HL-60 (cell line): ENCODE measurements around the gene TTC28.

ENCODE experiments used
- DNase-seq, 2 experiments: peaks; one replicate each; pipeline ENCODE4 v3.0.0-alpha.2; 2010 to 2020; ENCODE audit warnings: low read depth in 1 of 2, low spot score in 1 of 2
- H3K27ac ChIP-seq: fragments of 250-450 bp; sonication (Bioruptor Pico); replicated peaks from 2 replicates; pipeline ENCODE4 v1.5.1; 2020; ENCODE audit warnings: mild to moderate bottlenecking, moderate library complexity
- H3K27me3 ChIP-seq: fragments of 250-450 bp; sonication (Bioruptor Pico); 2 replicates; pipeline ENCODE4 v1.5.1; 2021; ENCODE audit warnings: mild to moderate bottlenecking, moderate library complexity; ENCODE audit not compliant: insufficient read depth, poor library complexity, severe bottlenecking
- H3K4me3 ChIP-seq: replicated peaks from 2 replicates; pipeline ENCODE4 v1.5.1; 2011; ENCODE audit warnings: mild to moderate bottlenecking, control low read depth, low read length; ENCODE audit not compliant: insufficient read depth
- GABPA ChIP-seq: IDR thresholded peaks from 2 replicates; pipeline ENCODE4 v1.6.1; 2012; ENCODE audit warnings: low read depth
- POLR2AphosphoS5 ChIP-seq: IDR thresholded peaks from 2 replicates; pipeline ENCODE4 v1.6.1; 2012; ENCODE audit warnings: low read depth
- REST ChIP-seq: IDR thresholded peaks from 2 replicates; pipeline ENCODE4 v1.6.1; 2012; ENCODE audit warnings: low read depth; ENCODE audit not compliant: insufficient replicate concordance
- SPI1 ChIP-seq: IDR thresholded peaks from 2 replicates; pipeline ENCODE4 v1.6.1; 2012; ENCODE audit warnings: low read depth, mild to moderate bottlenecking, borderline replicate concordance
- TF ChIP-seq, protein P1 (sequence below): IDR thresholded peaks from one replicate; pipeline ENCODE4 v1.5.1; 2011; ENCODE audit warnings: low read length, control low read depth, inconsistent platforms; ENCODE audit not compliant: insufficient read depth

Gene TTC28

GRCh38 chr22:28245579-28246224 is 433.9 kb downstream of the TTC28 start:
- peaks cover 7% of the 10 kb centered on the region for H3K27me3 ChIP-seq

DNA sequence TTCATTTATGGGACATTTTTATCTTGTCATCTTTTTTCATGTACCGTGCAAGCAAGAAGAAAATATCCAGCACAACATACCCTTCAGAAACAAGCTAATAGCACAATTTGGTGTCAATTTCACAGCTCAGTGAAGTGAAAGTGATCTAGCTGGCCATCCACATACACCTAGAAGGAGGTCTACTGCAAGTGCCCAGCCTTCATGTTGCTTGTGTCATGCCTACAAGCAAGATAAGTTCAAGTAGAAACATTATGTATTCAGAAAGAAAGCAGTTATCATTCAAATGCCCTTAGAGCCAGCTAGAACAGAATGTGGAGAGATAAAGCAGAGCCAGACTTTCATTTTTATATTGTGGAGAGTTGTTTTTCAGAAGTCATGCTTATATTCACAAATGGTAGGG is 434.9 kb downstream of the TTC28 start:
- no peak for TF ChIP-seq SPI1
- TF ChIP-seq POLR2AphosphoS5, result no peak
- H3K27ac ChIP-seq, result no peak overlapping the region
- peaks cover 7% of the 10 kb centered on the region for H3K27me3 ChIP-seq
- H3K4me3 ChIP-seq, result no peak overlapping the region
- DNase-seq, result no peak

More at GRCh38 chr22:28245579-28246224, 433.9 kb downstream of the TTC28 start:
- no peak overlapping the region for H3K27ac ChIP-seq
- no peak overlapping the region for H3K4me3 ChIP-seq
- TF ChIP-seq GABPA (no peak), SPI1 (no peak), POLR2AphosphoS5 (no peak), REST (no peak)
- TF ChIP-seq, protein P1, sequence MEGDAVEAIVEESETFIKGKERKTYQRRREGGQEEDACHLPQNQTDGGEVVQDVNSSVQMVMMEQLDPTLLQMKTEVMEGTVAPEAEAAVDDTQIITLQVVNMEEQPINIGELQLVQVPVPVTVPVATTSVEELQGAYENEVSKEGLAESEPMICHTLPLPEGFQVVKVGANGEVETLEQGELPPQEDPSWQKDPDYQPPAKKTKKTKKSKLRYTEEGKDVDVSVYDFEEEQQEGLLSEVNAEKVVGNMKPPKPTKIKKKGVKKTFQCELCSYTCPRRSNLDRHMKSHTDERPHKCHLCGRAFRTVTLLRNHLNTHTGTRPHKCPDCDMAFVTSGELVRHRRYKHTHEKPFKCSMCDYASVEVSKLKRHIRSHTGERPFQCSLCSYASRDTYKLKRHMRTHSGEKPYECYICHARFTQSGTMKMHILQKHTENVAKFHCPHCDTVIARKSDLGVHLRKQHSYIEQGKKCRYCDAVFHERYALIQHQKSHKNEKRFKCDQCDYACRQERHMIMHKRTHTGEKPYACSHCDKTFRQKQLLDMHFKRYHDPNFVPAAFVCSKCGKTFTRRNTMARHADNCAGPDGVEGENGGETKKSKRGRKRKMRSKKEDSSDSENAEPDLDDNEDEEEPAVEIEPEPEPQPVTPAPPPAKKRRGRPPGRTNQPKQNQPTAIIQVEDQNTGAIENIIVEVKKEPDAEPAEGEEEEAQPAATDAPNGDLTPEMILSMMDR, result no peak
- DNase-seq, result no peak

DNA sequence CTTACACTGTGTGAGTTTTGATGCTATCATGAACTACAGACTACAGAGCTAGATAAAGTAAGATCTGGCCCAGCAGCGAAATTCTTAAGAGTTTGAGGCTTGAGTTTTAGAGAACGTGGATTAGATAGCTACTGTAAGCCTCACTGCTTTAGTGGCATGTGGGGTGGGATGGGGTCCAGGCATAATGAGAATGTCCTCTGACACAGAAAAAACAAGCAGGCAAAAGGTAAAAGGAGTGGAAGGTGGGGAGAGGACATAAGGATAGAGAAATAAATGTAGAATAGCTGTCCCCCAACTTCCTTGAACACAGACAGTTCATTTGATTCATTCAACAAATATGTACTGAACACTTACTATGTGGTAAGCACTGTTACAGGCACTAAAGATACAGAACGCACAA is 436.1 kb downstream of the TTC28 start:
- H3K27me3 ChIP-seq, result peaks cover 7% of the 10 kb centered on the region
- H3K4me3 ChIP-seq, result no peak overlapping the region
- DNase-seq, result no peak
- TF ChIP-seq POLR2AphosphoS5 (no peak), REST (no peak), GABPA (no peak), SPI1 (no peak)
- TF ChIP-seq, protein P1, result no peak
- H3K27ac ChIP-seq, result no peak overlapping the region

DNA sequence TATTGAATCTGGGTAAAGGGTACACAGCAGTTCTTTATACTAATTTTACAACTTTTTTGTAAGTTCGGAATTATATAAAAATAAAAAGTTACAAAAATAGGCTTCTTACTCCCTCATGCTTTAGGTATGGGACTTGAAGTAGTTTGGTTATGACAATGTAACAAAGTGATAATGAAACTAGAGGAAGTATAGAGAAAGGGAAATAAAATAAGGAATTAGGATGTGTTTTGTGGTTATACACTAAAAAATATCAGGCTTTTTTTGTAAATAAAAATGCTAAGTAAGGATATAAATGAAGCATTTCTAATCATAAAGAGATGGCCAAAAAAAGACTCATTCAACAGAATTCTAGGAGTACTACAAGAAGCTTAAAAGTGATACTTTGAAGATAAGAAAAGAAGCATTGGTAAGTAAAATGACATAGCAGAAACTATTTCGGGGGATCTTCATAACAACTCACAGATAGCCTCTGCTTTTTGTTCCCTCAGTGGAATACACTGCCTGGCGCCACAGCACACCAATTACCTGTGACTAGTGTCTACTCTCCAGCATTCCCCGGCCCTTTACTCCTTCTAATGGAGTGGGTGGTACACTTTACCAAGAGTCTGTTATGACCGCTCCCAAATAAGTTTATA is 437.9 kb downstream of the TTC28 start:
- H3K27ac ChIP-seq, result no peak overlapping the region
- H3K27me3 ChIP-seq, result peaks cover 7% of the 10 kb centered on the region
- TF ChIP-seq REST (no peak), POLR2AphosphoS5 (no peak), GABPA (no peak)
- TF ChIP-seq, protein P1, result no peak
- DNase-seq, result no peak
- no peak overlapping the region for H3K4me3 ChIP-seq
